IgD-negative memory B cell (primary cell): ENCODE data around the gene AOPEP. TPM values are rescaled to one million over a fixed set of nuclear protein-coding genes. Genes with fewer than 3 reads are reported as not detected.
A peak's percentile ranks its signal among the peaks of the same experiment; 100 is the strongest.

Experiments used
- H3K27ac Mint-ChIP-seq, 3 donors: one replicate each; pipeline ENCODE4 v1.8.0; 2020 to 2022; ENCODE audit warnings: mild to moderate bottlenecking in 3 of 3, mixed read lengths in 3 of 3, moderate library complexity in 1 of 3
- H3K27me3 Mint-ChIP-seq: one replicate; pipeline ENCODE4 v1.8.0; 2021; ENCODE audit warnings: mixed read lengths
- H3K36me3 Mint-ChIP-seq: one replicate; pipeline ENCODE4 v1.8.0; 2020; ENCODE audit warnings: mild to moderate bottlenecking, mixed read lengths
- H3K4me1 Mint-ChIP-seq, 3 donors: one replicate each; pipeline ENCODE4 v1.8.0; 2020 to 2022; ENCODE audit warnings: mixed read lengths in 3 of 3, mild to moderate bottlenecking in 1 of 3
- H3K4me3 Mint-ChIP-seq, 4 donors: one replicate each; pipeline ENCODE4 v1.8.0; 2020 to 2022; ENCODE audit warnings: mild to moderate bottlenecking in 4 of 4, mixed read lengths in 4 of 4, moderate library complexity in 3 of 4
- H3K9me3 Mint-ChIP-seq, 3 donors: one replicate each; pipeline ENCODE4 v1.8.0; 2020 to 2021; ENCODE audit warnings: mixed read lengths in 3 of 3, mild to moderate bottlenecking in 1 of 3
- polyA plus RNA-seq: library from polyadenylated mRNA; unstranded; fragments of 300-500 nt; fragmentation: Illumina TruSeq; gene quantifications from one replicate; pipeline ENCODE4 v1.2.3, GENCODE V29; 2021

The AOPEP gene
- polyA plus RNA-seq, 1 donor from 2014 or later: 4.5 TPM

DNA sequence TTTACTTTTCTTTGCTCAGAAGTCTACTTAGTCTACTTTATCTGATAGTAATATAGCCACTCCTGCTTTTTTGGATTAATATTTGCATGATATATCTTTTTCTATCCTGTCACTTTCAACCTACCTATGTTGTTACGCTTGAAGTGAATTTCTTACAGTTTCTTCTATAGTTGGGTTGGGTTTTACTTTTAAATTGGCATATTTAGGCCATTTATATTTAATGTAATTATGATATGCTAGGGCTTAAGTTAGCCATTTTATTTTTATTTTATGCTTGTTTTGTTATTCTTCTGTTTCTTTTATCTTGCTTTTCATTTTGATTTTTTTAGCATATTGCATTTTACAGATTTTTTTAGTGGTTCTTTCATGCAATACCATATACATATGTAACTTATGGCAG, 164.7 kb downstream of the AOPEP start:
- Mint-ChIP-seq H3K4me1 (peaks cover 0 to 5% (median 4%) of the 10 kb centered on the region in 3 donors), H3K36me3 (peaks cover 15% of the 10 kb centered on the region), H3K4me3 (no peak overlapping the region), H3K27ac (no peak overlapping the region), H3K9me3 (peaks cover 3 to 18% (median 4%) of the 10 kb centered on the region in 3 donors), H3K27me3 (no peaks in the 10 kb centered on the region)

DNA sequence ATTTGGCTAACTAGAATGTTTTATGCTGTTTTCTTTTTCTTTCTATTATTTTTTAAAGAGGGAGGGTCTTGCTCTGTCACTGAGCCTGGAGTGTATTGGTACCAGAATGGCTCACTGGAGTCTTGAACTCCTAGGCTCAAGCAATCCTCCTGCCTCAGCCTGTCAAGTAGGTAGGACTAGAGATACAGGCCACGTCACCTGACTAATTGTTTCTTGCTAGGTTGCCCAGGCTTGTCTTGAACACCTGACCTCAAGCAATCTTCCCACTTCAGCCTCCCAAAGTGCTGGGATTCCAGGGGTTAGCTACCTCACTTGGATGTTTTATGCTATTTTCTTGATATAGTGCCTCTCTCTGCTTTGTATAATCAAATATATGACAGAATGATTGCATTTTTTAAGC, 166.2 kb downstream of the AOPEP start:
- no peaks in the 10 kb centered on the region for H3K27me3 Mint-ChIP-seq
- peaks cover 3 to 18% (median 4%) of the 10 kb centered on the region in 3 donors for H3K9me3 Mint-ChIP-seq
- H3K36me3 Mint-ChIP-seq: peaks cover 15% of the 10 kb centered on the region
- H3K27ac Mint-ChIP-seq: no peak overlapping the region
- peaks cover 0 to 5% (median 4%) of the 10 kb centered on the region in 3 donors for H3K4me1 Mint-ChIP-seq
- no peak overlapping the region for H3K4me3 Mint-ChIP-seq

DNA sequence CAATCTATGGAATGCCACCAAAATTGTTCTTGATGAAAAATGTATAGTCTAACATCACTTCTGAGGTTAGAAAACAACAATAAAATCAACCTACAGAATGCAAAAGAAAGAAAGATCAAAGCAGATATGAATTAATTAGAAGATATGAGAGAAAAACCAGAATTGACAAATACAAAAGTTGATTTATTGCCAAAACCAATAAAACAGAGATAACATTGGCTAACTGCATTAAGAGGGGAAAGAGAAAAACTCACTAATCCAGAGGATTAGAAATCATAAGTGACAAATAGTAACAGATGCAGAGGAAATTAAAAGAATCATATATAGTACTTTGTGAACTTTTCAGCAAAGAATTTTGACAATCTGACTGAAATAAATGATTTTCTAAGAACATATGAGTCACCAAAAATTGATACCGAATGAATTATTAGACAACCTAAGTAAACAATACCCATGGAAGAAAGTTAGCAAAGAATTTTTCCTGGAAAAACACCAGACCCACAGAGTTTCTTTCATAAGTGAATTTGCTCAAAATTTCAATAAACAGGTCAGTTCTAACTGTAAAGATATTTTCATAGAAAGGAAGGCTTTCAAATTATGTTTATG, 167.7 kb downstream of the AOPEP start:
- H3K36me3 Mint-ChIP-seq: peaks cover 13% of the 10 kb centered on the region
- H3K4me1 Mint-ChIP-seq: peaks cover 0 to 2% (median 2%) of the 10 kb centered on the region in 3 donors
- no peak overlapping the region for H3K27ac Mint-ChIP-seq
- no peak overlapping the region for H3K4me3 Mint-ChIP-seq
- no peaks in the 10 kb centered on the region for H3K27me3 Mint-ChIP-seq
- peaks cover 3 to 14% (median 4%) of the 10 kb centered on the region in 3 donors for H3K9me3 Mint-ChIP-seq

DNA sequence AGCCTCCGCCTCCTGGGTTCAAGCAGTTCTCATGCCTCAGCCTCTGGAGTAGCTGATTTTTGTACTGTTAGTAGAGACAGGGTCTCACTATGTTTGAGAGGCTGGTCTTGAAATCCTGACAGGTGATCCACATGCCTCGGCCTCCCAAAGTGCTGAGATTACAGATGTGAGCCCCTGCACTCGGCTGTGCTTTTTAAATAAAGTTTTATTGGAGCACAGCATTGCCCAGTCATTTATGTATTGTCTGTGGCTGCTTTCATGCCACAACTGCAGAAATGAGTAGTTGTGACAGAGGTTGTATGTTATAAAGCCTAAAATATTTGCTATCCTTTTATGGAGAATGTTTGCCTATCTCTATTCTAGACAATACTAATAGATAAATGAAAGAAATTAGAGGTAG, 169.2 kb downstream of the AOPEP start:
- no peak overlapping the region for H3K4me3 Mint-ChIP-seq
- H3K27me3 Mint-ChIP-seq: no peaks in the 10 kb centered on the region
- peaks cover 9% of the 10 kb centered on the region for H3K36me3 Mint-ChIP-seq
- no peak overlapping the region for H3K27ac Mint-ChIP-seq
- peaks cover 1 to 10% (median 3%) of the 10 kb centered on the region in 3 donors for H3K9me3 Mint-ChIP-seq
- H3K4me1 Mint-ChIP-seq: peaks cover 0 to 2% (median 2%) of the 10 kb centered on the region in 3 donors

DNA sequence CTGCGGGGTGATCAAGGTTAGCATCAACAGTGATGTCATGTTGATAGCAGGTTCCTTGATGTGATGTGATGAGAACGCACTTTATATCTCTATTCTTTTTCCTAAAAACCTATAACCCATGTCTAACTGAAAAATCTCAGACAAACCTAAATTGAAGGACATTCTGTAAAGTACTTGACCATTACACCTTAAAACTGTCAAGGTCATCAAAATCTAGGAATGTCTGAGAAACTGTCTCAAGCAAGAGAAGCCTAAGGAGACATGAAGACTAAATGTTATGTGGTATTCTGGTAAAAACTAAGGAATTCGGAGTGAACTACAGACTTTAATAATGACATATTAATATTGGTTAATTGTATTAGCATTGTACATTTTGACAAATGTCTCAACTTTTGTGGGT, 170.0 kb downstream of the AOPEP start:
- peaks cover 0 to 2% (median 2%) of the 10 kb centered on the region in 3 donors for H3K4me1 Mint-ChIP-seq
- H3K27ac Mint-ChIP-seq: no peak overlapping the region
- peaks cover 0 to 2% (median under 1%) of the 10 kb centered on the region in 3 donors for H3K9me3 Mint-ChIP-seq
- H3K27me3 Mint-ChIP-seq: no peaks in the 10 kb centered on the region
- no peak overlapping the region for H3K4me3 Mint-ChIP-seq
- peaks cover 7% of the 10 kb centered on the region for H3K36me3 Mint-ChIP-seq

DNA sequence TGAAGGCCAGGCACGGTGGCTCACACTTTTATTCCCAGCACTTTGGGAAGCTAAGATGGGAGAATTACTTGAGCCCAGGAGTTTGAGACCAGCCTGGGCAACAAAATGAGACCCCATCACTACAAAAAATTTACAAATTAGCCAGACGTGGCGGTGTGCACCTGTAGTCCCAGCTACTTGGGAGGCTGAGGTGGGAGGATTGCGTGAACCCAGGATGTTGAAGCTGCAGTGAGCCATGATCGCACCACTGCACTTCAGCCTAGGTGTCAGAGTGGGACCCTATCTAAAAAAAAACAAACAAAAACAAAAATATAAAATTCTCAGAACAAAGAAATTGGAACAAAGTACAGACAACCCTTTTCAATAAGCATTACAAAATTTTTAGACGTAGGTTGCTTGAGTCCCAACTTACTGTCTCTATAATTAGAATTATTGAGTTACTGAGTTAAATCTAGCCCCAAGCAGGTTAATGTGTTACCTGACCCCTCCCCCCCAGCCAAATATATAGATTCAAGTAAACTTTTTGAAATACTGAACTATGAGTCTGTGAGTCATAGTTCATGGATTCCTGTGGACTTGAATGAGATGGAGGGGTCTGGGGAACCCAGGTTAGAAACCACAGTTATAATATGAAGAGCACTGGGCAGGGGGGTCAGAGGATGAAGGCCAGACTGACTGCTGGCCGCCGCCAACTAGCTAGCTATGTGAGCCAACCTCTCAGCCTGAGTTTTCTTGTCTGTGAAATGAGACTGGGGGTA, 173.1 kb downstream of the AOPEP start:
- H3K4me1 Mint-ChIP-seq: peaks cover 0 to 2% (median 0%) of the 10 kb centered on the region in 3 donors
- no peaks in the 10 kb centered on the region for H3K36me3 Mint-ChIP-seq
- no peak overlapping the region for H3K27ac Mint-ChIP-seq
- no peaks in the 10 kb centered on the region for H3K27me3 Mint-ChIP-seq
- H3K4me3 Mint-ChIP-seq: no peak overlapping the region
- H3K9me3 Mint-ChIP-seq: no peaks in the 10 kb centered on the region

DNA sequence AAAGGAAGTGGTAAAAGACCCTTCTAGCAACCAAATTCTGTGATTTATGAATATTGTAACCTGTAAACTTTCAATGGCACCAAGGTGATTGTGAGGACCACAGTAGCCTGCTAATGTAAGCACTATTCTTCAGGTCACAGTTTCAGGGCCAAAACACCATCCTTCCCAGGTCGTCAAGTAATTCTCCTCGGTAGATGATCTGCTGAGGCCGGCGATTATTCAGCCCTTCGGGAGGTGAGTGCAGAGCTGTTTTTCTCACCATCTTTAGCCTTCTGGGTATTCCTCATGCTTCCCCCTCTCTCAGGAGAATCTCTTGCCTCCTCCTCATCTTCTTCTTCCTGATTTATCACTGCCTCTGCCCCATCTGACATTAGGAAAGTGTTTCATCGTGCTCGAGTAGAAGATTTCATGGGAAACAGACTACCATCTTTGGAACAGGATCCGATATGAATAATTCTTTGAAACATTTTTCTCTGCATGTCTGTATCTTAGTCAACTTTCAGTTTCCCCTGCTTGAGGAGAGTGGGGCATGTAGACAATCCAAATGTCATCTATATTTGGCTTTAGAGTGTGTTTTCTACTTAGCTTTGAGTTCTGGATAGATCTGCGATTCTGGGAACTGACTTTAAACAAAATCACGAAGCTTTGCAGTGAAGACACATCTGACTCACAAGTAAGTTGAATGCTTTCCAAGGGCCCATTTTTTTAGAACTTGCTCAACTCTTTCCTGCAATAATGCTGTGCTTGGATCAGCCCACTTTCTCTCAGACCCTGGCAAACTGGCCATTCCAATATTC, 173.9 kb downstream of the AOPEP start:
- Mint-ChIP-seq H3K27ac (peak overlapping the region in 1 of 3 donors; percentile 20), H3K4me1 (peaks cover 0 to 4% (median 0%) of the 10 kb centered on the region in 3 donors), H3K36me3 (no peaks in the 10 kb centered on the region), H3K27me3 (no peaks in the 10 kb centered on the region), H3K4me3 (no peak overlapping the region), H3K9me3 (no peaks in the 10 kb centered on the region)

DNA sequence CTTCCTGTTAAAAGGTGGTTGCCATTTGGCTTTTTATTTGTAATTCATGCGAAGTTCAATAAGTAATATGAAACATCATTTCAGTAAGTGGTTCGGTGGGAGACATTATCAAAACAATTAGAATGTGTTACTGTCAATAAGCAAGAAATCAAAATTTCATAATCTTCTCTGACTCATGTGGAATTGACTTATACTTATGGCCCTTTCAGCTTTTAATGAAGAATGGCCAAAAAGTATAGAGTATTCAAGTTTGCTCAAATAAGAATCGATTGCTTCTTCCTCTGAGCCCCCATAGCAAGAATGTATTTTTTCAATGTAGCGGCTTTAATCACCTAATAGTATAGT, 174.5 kb downstream of the AOPEP start:
- Mint-ChIP-seq H3K4me1 (peaks cover 0 to 4% (median 0%) of the 10 kb centered on the region in 3 donors), H3K27me3 (no peaks in the 10 kb centered on the region), H3K4me3 (no peak overlapping the region), H3K36me3 (no peaks in the 10 kb centered on the region), H3K9me3 (no peaks in the 10 kb centered on the region), H3K27ac (peak overlapping the region in 1 of 3 donors; percentile 20)

DNA sequence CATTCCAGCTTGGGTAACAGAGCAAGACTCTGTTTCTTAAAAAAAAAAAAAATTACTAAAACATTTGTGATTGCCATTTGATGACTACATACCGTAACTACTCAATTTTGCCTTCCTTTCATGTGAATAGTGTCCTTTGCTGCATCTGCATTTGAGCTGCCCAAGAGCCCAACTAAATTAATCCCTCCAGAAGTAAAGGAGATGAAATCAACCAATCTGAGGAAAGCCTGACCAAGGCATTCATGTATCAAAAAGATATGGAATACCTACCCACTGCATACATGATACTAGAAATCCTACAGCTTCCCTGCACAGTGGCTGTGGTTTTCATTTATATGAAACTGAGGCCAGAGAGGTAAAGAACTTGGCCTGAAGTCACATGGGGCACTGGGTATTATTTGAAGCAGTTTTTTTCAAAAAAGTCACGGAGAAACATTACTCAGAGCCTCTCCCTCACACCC, 177.5 kb downstream of the AOPEP start:
- Mint-ChIP-seq H3K36me3 (no peaks in the 10 kb centered on the region), H3K27me3 (no peaks in the 10 kb centered on the region), H3K4me1 (peaks cover 0 to 4% (median 0%) of the 10 kb centered on the region in 3 donors), H3K27ac (no peak overlapping the region), H3K4me3 (no peak overlapping the region), H3K9me3 (no peaks in the 10 kb centered on the region)

DNA sequence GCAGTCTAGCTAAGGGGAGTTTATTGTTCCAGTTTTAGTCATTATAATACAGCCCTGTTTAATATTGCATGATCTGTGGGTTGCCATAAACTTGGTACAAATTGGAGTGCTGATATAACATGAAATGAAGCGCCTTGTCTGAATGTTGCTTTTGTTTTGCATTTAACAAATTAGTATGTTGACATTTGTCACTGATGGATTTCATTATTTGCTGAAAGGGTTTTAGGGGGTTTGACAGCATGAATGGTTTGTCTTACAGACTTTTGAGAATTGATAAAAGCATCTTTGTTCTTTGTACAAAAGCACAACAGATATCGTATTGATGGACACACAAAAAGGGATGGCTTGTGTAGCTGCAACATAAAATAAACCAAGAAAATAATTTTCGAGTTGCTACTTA, 178.3 kb downstream of the AOPEP start:
- Mint-ChIP-seq H3K27ac (no peak overlapping the region), H3K9me3 (no peaks in the 10 kb centered on the region), H3K36me3 (no peaks in the 10 kb centered on the region), H3K27me3 (no peaks in the 10 kb centered on the region), H3K4me3 (no peak overlapping the region), H3K4me1 (peaks cover 0 to 4% (median 0%) of the 10 kb centered on the region in 3 donors)

DNA sequence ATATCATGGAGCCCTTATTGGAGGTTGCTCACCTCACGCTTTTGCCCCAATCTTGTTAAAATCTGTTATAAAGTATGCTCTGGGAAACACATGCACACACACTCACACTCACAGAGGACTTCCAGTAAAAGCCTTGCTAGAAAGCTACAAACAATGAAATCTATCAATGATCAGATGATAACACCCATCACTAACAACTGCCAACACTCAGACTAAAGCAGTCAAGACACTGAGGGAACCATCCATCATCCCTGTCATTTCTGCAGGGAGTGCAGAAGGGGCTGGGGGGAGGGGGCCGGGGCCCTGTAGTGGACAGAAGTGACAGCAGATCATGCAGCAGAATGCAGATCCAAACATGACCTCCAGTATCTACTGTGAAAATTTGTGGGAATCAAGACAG, 179.1 kb downstream of the AOPEP start:
- Mint-ChIP-seq H3K27ac (no peak overlapping the region), H3K4me3 (no peak overlapping the region), H3K9me3 (no peaks in the 10 kb centered on the region), H3K36me3 (no peaks in the 10 kb centered on the region), H3K4me1 (peaks cover 0 to 4% (median 0%) of the 10 kb centered on the region in 3 donors), H3K27me3 (no peaks in the 10 kb centered on the region)

DNA sequence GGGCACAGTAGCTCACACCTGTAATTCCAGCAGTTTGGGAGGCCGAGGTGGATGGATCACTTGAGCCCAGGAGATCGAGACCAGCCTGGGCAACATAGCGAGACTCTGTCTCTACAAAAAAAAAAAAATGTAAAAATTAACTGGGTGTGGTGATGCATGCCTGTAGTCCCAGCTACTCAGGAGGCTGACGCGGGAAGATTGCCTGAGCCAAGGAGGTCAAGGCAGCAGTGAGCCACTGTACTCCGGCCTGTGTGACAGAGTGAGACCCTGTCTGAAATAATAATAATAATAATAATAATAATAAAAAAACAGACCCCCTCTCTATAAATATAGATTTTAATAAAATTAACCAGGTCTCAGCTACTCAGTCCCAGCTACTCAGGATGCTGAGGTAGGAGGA, 179.7 kb downstream of the AOPEP start:
- Mint-ChIP-seq H3K4me3 (no peak overlapping the region), H3K4me1 (peaks cover 0 to 4% (median 0%) of the 10 kb centered on the region in 3 donors), H3K27ac (no peak overlapping the region), H3K36me3 (no peaks in the 10 kb centered on the region), H3K27me3 (no peaks in the 10 kb centered on the region), H3K9me3 (no peaks in the 10 kb centered on the region)

DNA sequence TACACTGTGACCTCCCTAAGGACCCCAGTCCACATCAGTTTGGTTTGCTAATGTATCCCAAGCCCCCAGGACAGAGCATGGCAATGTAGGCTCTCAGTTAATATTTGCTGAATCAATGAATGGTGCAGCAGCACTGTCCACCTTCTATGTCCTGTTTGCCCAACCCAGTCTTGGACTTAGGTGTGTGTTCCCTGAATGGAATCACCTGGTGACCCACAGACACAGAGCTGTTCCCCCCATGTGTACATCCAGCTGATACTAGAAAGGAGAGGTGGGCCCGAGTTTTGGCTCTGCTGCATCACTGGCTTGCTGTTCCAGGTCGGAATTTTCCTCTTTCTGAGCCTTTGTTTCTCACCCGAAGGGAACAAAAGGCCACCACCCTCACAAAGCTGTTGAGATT, 180.2 kb downstream of the AOPEP start:
- Mint-ChIP-seq H3K27me3 (no peaks in the 10 kb centered on the region), H3K4me1 (peaks cover 0 to 4% (median 0%) of the 10 kb centered on the region in 3 donors), H3K9me3 (no peaks in the 10 kb centered on the region), H3K27ac (no peak overlapping the region), H3K4me3 (no peak overlapping the region), H3K36me3 (no peaks in the 10 kb centered on the region)

DNA sequence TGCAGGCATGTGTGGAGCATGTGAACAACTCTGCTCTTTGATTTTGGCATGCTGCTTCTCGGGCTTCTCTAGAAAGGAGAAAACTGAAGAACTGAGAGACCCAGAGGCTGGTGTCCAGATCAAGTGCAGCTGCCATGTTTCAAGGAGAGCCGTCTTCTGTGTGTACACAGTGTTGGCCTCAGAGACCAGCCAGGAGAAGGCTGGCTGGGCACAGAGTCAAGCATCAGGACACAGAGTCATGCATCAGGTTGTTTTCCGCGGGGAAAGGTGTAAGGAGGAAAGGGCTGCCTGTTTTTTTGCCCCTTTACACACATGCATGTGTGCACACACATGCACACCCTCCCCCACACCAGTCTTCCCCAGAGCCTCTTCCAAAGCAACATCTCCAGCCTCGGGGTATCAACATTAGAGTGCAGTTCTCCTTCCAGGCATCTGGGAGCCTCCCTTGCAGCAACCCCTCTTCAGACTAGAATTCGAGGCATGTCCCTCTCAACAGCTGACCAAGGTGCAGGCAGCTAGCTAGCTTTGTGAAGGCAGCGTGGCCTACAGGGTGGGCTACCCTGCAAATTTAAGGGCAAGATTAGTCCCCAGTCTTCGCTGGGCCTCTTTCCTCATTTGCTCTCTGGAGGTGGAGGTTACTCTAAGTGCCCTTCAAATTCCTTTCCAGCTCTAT, 180.9 kb downstream of the AOPEP start:
- Mint-ChIP-seq H3K9me3 (no peaks in the 10 kb centered on the region), H3K4me1 (peaks cover 0 to 4% (median 0%) of the 10 kb centered on the region in 3 donors), H3K4me3 (no peak overlapping the region), H3K27me3 (no peaks in the 10 kb centered on the region), H3K36me3 (no peaks in the 10 kb centered on the region), H3K27ac (no peak overlapping the region)
